AG08395 (cell line): ENCODE results near the gene MTRF1.
"Not testable (repeated sequence)": the region's sequence is repeated elsewhere in the genome, so short reads cannot be mapped to it uniquely, and the experiment has no call there.

Experiments used
- DNase-seq: peaks from one replicate; pipeline ENCODE4 v3.0.0; 2012; ENCODE audit warnings: mixed read lengths, low spot score

MTRF1 gene

DNA sequence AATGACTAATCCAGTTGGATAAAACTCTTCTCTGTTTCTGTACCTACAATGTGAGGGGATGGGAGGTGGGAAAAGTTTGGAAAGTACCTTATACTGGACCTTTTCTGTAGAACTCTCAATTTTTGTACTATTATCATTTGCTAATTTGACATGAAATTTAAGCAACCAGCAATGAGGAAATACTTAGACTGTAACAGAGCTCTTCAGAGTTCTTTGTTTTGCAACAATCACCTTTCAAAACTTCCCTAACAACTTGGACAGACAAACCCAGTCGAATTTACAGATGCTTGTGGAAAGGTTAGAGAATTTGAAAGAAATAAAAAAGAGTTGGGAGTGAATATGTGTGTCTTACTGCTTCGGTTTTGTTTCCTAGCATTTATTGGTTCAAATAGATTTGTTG is 85.8 kb downstream of the MTRF1 start:
- DNase-seq: no peak

DNA sequence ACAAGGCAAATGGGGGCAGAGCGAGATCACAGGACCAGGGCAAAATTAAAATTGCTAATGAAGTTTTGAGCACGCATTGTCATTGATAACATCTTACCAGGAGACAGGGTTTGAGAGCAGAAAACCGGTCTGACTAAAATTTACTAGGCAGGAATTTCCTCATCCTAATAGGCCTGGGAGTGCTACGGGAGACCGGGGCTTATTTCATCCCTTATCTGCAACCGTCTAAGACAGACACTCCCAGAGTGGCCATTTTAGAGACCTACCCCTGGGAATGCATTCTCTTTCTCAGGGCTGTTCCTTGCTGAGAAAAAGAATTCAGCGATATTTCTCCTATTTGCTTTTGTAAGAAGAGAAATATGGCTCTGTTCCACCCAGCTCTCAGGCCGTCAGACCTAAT is 87.8 kb downstream of the MTRF1 start:
- DNase-seq: not testable (repeated sequence)
